WTC11 (cell line): ENCODE results near the gene JAML. TPM values are rescaled to one million over a fixed set of nuclear protein-coding genes. Genes with fewer than 3 reads are reported as not detected.
A peak's percentile ranks its signal among the peaks of the same experiment; 100 is the strongest.

Experiments
- ATAC-seq: fragments of 200-7000 bp; cut with Tn5 transposase; 2 replicates; pipeline ENCODE4 v1.10.0; 2021; ENCODE audit warnings: mild to moderate bottlenecking, moderate library complexity
- CTCF ChIA-PET: fragments of 300-600 bp; sonication (Branson Sonifier 250); formaldehyde crosslinking; loops from one replicate; lab custom pipeline; 2021; ENCODE audit warnings: antibody characterized with exemption; lab: Charles Lee
- POLR2A ChIA-PET: fragments of 350-600 bp; sonication (Branson Sonifier 250); formaldehyde crosslinking; loops from one replicate; lab custom pipeline; 2021; ENCODE audit warnings: antibody characterized with exemption; lab: Charles Lee
- DNase-seq: peaks from one replicate; pipeline ENCODE4 v3.0.0; 2021; ENCODE audit warnings: low spot score
- H3K27ac Mint-ChIP-seq: 2 replicates; pipeline ENCODE4 v1.8.0; 2021; ENCODE audit warnings: mixed read lengths
- H3K27me3 Mint-ChIP-seq: 2 replicates; pipeline ENCODE4 v1.8.0; 2021; ENCODE audit warnings: low read depth, mild to moderate bottlenecking, moderate library complexity, mixed read lengths
- H3K36me3 Mint-ChIP-seq: 2 replicates; pipeline ENCODE4 v1.8.0; 2021; ENCODE audit warnings: mixed read lengths
- H3K4me1 Mint-ChIP-seq: 2 replicates; pipeline ENCODE4 v1.8.0; 2022; ENCODE audit warnings: mixed read lengths
- H3K4me3 Mint-ChIP-seq: 2 replicates; pipeline ENCODE4 v1.8.0; 2021; ENCODE audit warnings: mild to moderate bottlenecking, moderate library complexity, mixed read lengths
- H3K9me3 Mint-ChIP-seq: 2 replicates; pipeline ENCODE4 v1.8.0; 2021; ENCODE audit warnings: mixed read lengths
- AR ChIP-seq: fragments of 250-450 bp; sonication (Bioruptor Pico); IDR thresholded peaks from 2 replicates; pipeline ENCODE4 v1.9.0; 2021; ENCODE audit warnings: mild to moderate bottlenecking
- FOXJ3 ChIP-seq: sonication (generic); formaldehyde crosslinking; IDR thresholded peaks from 2 replicates; pipeline ENCODE4 v1.9.0; 2021; ENCODE audit warnings: missing genetic modification reagents, mild to moderate bottlenecking, borderline replicate concordance
- FOXP4 ChIP-seq: sonication (generic); formaldehyde crosslinking; IDR thresholded peaks from 2 replicates; pipeline ENCODE4 v1.8.0; 2022; ENCODE audit warnings: mild to moderate bottlenecking, missing genetic modification reagents
- GTF2I ChIP-seq: fragments of 250-450 bp; sonication (Bioruptor Pico); conservative IDR thresholded peaks from 2 replicates; pipeline ENCODE4 v1.4.0; 2021; ENCODE audit warnings: mild to moderate bottlenecking
- HMGXB4 ChIP-seq: sonication (generic); formaldehyde crosslinking; IDR thresholded peaks from 2 replicates; pipeline ENCODE4 v1.8.1; 2023; ENCODE audit warnings: mild to moderate bottlenecking, moderate library complexity, missing genetic modification reagents
- KAT7 ChIP-seq: sonication (generic); formaldehyde crosslinking; IDR thresholded peaks from 2 replicates; pipeline ENCODE4 v1.8.1; 2023; ENCODE audit warnings: missing genetic modification reagents, mild to moderate bottlenecking, borderline replicate concordance
- SMAD4 ChIP-seq: sonication (generic); formaldehyde crosslinking; IDR thresholded peaks from 2 replicates; pipeline ENCODE4 v1.8.0; 2022; ENCODE audit warnings: mild to moderate bottlenecking, missing genetic modification reagents
- TEAD1 ChIP-seq: sonication (generic); formaldehyde crosslinking; IDR thresholded peaks from 2 replicates; pipeline ENCODE4 v1.8.0; 2022; ENCODE audit warnings: mild to moderate bottlenecking, missing genetic modification reagents
- TEAD4 ChIP-seq: sonication (generic); formaldehyde crosslinking; IDR thresholded peaks from 2 replicates; pipeline ENCODE4 v1.8.0; 2022; ENCODE audit warnings: mild to moderate bottlenecking, missing genetic modification reagents
- TP53 ChIP-seq: sonication (generic); formaldehyde crosslinking; IDR thresholded peaks from 2 replicates; pipeline ENCODE4 v1.8.1; 2023; ENCODE audit warnings: mild to moderate bottlenecking, missing genetic modification reagents
- ZNF219 ChIP-seq: sonication (generic); formaldehyde crosslinking; IDR thresholded peaks from 2 replicates; pipeline ENCODE4 v1.8.0; 2023; ENCODE audit warnings: missing genetic modification reagents, mild to moderate bottlenecking, borderline replicate concordance
- ZNF396 ChIP-seq: fragments of 250-450 bp; sonication (Bioruptor Pico); IDR thresholded peaks from 2 replicates; pipeline ENCODE4 v1.8.0; 2021; ENCODE audit warnings: mild to moderate bottlenecking, moderate library complexity, borderline replicate concordance
- ZNF532 ChIP-seq: fragments of 250-450 bp; sonication (Bioruptor Pico); IDR thresholded peaks from 2 replicates; pipeline ENCODE4 v1.9.0; 2021; ENCODE audit warnings: mild to moderate bottlenecking, borderline replicate concordance
- total RNA-seq: library from RNA; stranded (reverse); gene quantifications from 3 replicates; pipeline ENCODE4 v1.2.3, GENCODE V29; 2021
- TF ChIP-seq, protein P1 (sequence below): sonication (generic); formaldehyde crosslinking; IDR thresholded peaks from 2 replicates; pipeline ENCODE4 v1.8.1; 2023; ENCODE audit warnings: mild to moderate bottlenecking, missing genetic modification reagents
- TF ChIP-seq, protein P2 (sequence below): sonication (generic); formaldehyde crosslinking; IDR thresholded peaks from 2 replicates; pipeline ENCODE4 v1.8.0; 2022; ENCODE audit warnings: mild to moderate bottlenecking, missing genetic modification reagents
- TF ChIP-seq, protein P3 (sequence below): sonication (generic); formaldehyde crosslinking; IDR thresholded peaks from 2 replicates; pipeline ENCODE4 v1.8.0; 2022; ENCODE audit warnings: mild to moderate bottlenecking, missing genetic modification reagents
- TF ChIP-seq, protein P4 (sequence below): fragments of 250-450 bp; sonication (Bioruptor Pico); conservative IDR thresholded peaks from 2 replicates; pipeline ENCODE4 v1.9.0; 2021; ENCODE audit warnings: mild to moderate bottlenecking

The JAML gene
- total RNA-seq, 1 experiment from 2014 or later = 0.24 TPM

DNA sequence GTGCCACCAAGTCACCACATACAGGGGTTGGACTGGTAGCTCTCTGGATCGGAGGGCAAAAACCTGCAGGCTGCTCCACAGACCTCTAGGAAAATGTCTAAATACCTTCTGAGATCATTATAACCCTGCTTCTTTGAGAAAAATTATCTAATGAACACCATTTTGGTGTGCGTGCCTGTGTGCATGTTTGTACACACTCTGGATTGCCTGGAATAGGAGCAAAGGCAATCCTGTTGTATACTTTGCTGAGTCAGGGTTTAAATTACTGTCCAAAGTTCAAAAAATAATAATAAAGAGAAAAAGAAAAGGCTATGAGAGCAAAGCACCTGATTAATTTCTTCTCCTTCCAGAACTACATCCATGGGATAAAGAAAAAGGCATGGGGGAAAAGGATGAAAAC lies 11.0 kb downstream of the JAML start:
- DNase-seq (no peak), ATAC-seq (no peak)
- no peak overlapping the region for H3K27ac Mint-ChIP-seq
- ChIA-PET POLR2A (interaction anchor here (0.5 kb wide), 1 partner anchor 949 kb away, joined by 7 read pairs; no protein-coding TSS in a partner anchor), CTCF (interaction anchor here (0.9 to 5.8 kb wide), 3 partner anchors 15 to 82 kb away, joined by 3 to 44 read pairs (median 5); no protein-coding TSS in a partner anchor)
- peaks cover under 1% of the 10 kb centered on the region; the same call in 1 of the 2 replicates for H3K9me3 Mint-ChIP-seq
- no peaks in the 10 kb centered on the region for H3K36me3 Mint-ChIP-seq
- TF ChIP-seq HMGXB4 (CRISPR knock-in tag) = no peak
- no peak for TF ChIP-seq AR (CRISPR knock-in tag)
- no peak for TF ChIP-seq FOXP4 (CRISPR knock-in tag)
- no peak for TF ChIP-seq ZNF219 (CRISPR knock-in tag)
- peaks cover 9% of the 10 kb centered on the region for H3K27me3 Mint-ChIP-seq
- no peak overlapping the region for H3K4me3 Mint-ChIP-seq
- H3K4me1 Mint-ChIP-seq = peaks cover 48% of the 10 kb centered on the region

GRCh38 chr11:118213201-118213600 lies 11.6 kb downstream of the JAML start:
- CTCF ChIA-PET = interaction anchor here (0.9 to 5.8 kb wide), 3 partner anchors 15 to 102 kb away, joined by 3 to 44 read pairs (median 5); no protein-coding TSS in a partner anchor
- POLR2A ChIA-PET = interaction anchor here (0.5 kb wide), 1 partner anchor 949 kb away, joined by 7 read pairs; no protein-coding TSS in a partner anchor
- peaks cover 48% of the 10 kb centered on the region for H3K4me1 Mint-ChIP-seq
- peak overlapping the region; percentile 51 for H3K27ac Mint-ChIP-seq
- ATAC-seq = no peak
- no peak overlapping the region for H3K4me3 Mint-ChIP-seq
- no peaks in the 10 kb centered on the region for H3K36me3 Mint-ChIP-seq
- peaks cover 11% of the 10 kb centered on the region for H3K27me3 Mint-ChIP-seq
- DNase-seq = no peak
- H3K9me3 Mint-ChIP-seq = no peaks in the 10 kb centered on the region
- TF ChIP-seq TEAD1 (CRISPR knock-in tag) = no peak
- TF ChIP-seq, protein P1, sequence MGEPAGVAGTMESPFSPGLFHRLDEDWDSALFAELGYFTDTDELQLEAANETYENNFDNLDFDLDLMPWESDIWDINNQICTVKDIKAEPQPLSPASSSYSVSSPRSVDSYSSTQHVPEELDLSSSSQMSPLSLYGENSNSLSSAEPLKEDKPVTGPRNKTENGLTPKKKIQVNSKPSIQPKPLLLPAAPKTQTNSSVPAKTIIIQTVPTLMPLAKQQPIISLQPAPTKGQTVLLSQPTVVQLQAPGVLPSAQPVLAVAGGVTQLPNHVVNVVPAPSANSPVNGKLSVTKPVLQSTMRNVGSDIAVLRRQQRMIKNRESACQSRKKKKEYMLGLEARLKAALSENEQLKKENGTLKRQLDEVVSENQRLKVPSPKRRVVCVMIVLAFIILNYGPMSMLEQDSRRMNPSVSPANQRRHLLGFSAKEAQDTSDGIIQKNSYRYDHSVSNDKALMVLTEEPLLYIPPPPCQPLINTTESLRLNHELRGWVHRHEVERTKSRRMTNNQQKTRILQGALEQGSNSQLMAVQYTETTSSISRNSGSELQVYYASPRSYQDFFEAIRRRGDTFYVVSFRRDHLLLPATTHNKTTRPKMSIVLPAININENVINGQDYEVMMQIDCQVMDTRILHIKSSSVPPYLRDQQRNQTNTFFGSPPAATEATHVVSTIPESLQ (CRISPR knock-in tag) = no peak
- no peak for TF ChIP-seq TP53 (CRISPR knock-in tag)
- TF ChIP-seq, protein P2, sequence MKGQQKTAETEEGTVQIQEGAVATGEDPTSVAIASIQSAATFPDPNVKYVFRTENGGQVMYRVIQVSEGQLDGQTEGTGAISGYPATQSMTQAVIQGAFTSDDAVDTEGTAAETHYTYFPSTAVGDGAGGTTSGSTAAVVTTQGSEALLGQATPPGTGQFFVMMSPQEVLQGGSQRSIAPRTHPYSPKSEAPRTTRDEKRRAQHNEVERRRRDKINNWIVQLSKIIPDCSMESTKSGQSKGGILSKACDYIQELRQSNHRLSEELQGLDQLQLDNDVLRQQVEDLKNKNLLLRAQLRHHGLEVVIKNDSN = no peak
- TF ChIP-seq SMAD4 (CRISPR knock-in tag) = no peak
- no peak for TF ChIP-seq ZNF532 (CRISPR knock-in tag)
- TF ChIP-seq GTF2I (CRISPR knock-in tag) = no peak
- no peak for TF ChIP-seq KAT7
- TF ChIP-seq, protein P3, sequence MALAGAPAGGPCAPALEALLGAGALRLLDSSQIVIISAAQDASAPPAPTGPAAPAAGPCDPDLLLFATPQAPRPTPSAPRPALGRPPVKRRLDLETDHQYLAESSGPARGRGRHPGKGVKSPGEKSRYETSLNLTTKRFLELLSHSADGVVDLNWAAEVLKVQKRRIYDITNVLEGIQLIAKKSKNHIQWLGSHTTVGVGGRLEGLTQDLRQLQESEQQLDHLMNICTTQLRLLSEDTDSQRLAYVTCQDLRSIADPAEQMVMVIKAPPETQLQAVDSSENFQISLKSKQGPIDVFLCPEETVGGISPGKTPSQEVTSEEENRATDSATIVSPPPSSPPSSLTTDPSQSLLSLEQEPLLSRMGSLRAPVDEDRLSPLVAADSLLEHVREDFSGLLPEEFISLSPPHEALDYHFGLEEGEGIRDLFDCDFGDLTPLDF = no peak
- TF ChIP-seq TEAD4 (CRISPR knock-in tag) = no peak
- no peak for TF ChIP-seq ZNF396 (CRISPR knock-in tag)
- TF ChIP-seq, protein P4, sequence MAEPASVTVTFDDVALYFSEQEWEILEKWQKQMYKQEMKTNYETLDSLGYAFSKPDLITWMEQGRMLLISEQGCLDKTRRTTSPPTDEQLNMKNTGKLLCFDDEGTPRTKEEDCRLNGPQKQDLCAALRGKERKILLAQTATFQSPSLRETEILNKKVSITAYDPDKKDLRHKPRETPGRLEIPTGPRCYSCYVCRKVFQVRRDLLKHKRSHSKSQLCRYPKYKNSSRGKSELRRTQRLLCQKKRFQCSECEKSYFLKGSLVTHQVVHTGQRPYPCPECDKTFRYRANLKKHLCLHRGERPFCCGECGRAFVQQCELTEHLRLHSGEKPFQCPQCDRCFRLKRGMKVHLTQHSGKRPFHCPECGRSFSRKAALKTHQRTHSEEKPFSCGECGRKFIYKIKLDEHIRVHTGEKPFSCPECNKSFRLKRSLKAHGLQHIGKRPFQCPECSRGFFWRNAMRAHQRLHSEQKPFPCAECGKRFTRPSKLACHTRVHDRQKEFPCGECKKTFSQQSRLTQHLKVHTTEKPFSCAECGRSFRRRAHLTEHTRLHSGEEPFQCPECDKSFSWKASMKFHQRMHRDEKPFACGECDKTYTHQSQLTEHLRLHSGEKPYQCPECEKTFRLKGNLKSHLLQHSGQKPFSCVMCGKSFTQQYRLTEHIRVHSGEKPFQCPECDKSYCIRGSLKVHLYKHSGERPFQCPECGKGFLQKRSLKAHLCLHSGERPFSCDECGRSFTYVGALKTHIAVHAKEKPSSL = no peak
- no peak for TF ChIP-seq FOXJ3 (CRISPR knock-in tag)
